GM06990 (cell line): ENCODE measurements around the gene PHACTR3.

Experiments
- DNase-seq: peaks from one replicate; pipeline ENCODE4 v3.0.0-alpha.2; 2011; ENCODE audit not compliant: insufficient read length; ENCODE audit errors: extremely low read depth
- H3K27me3 ChIP-seq: replicated peaks from 2 replicates; pipeline ENCODE4 v1.6.0; 2011; ENCODE audit warnings: low read length; ENCODE audit not compliant: control insufficient read depth, insufficient read depth
- H3K36me3 ChIP-seq: 2 replicates; pipeline ENCODE4 v1.5.1; 2011; ENCODE audit warnings: low read length; ENCODE audit not compliant: control insufficient read depth, insufficient read depth
- H3K4me3 ChIP-seq: replicated peaks from 2 replicates; pipeline ENCODE4 v1.5.1; 2011; ENCODE audit warnings: low read depth, mild to moderate bottlenecking, control low read depth, low read length
- CTCF ChIP-seq: IDR thresholded peaks from 2 replicates; pipeline ENCODE4 v1.5.1; 2011; ENCODE audit warnings: low read length, control low read depth, mild to moderate bottlenecking, inconsistent platforms; ENCODE audit not compliant: insufficient read depth, poor library complexity, severe bottlenecking

PHACTR3 gene

DNA sequence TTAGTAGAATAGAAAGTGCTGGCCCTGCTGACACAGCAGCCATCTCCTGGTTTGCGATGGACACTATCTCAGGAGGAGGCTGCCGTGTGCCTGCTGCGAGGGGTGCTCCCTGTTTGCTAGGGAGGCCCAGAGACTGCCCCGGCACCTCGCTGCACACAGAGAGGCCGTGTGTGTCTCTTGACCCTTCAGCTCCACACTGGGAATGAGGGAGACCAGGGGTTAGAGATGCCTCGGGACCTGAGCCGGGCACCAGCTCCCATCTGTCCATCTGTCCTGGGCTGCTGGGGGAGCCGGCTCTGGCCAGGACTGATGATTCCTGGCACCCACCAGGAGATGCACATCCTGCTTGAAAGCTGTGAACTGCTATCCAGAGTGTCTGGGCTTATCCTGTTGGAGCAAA lies 18.2 kb downstream of the PHACTR3 start:
- H3K27me3 ChIP-seq, result no peaks in the 10 kb centered on the region; the same call in 1 of the 2 replicates
- no peak for DNase-seq
- no peaks in the 10 kb centered on the region for H3K36me3 ChIP-seq
- TF ChIP-seq CTCF, result no peak
- no peak overlapping the region for H3K4me3 ChIP-seq

GRCh38 chr20:59623133-59623532 lies 18.8 kb downstream of the PHACTR3 start:
- TF ChIP-seq CTCF, result no peak
- DNase-seq, result no peak
- H3K27me3 ChIP-seq, result no peaks in the 10 kb centered on the region; the same call in 1 of the 2 replicates
- H3K36me3 ChIP-seq, result no peaks in the 10 kb centered on the region
- H3K4me3 ChIP-seq, result no peak overlapping the region

DNA sequence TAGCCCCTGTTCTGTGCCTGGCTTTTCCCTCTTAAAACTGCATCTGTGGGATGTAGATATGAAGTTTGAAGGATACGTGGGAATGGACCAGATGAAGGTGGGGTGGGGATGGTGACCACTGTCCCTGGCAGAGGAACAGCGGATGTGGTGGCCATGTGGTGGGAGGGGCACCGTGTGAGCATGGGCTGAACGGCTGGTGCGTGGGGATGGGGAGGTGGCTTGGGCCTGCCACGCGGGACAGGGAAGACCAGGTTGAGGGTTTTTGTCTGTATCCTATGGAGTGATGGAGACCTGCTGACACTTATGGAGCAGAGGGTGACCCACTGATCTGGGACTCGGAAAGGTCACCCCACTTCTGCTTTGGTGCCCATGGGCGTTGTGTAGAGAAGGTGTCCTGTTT lies 19.2 kb downstream of the PHACTR3 start:
- H3K36me3 ChIP-seq, result no peaks in the 10 kb centered on the region
- H3K27me3 ChIP-seq, result no peaks in the 10 kb centered on the region; the same call in 1 of the 2 replicates
- no peak for TF ChIP-seq CTCF
- DNase-seq, result no peak
- H3K4me3 ChIP-seq, result no peak overlapping the region

DNA sequence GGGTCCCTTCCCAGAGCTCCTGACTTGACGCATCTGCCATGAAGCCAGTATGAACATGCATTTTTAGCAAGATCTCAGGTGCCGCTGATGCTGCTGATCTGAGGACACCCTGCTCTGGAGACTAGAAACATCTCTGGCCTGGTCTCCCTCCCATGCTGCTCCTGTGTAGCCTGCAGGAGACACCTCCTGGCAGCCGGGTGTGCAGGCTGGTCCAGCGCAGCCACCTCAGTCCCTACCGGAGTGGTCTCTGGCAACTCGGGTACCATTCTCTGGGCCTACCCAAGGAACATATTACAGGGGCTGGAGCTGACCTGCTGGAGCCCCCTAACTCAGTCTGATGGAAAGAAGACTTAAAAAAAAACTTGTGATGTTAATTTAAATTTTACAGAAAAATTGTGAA lies 20.1 kb downstream of the PHACTR3 start:
- TF ChIP-seq CTCF, result no peak
- H3K4me3 ChIP-seq, result no peak overlapping the region
- H3K36me3 ChIP-seq, result no peaks in the 10 kb centered on the region
- no peak for DNase-seq
- H3K27me3 ChIP-seq, result no peaks in the 10 kb centered on the region; the same call in 1 of the 2 replicates

DNA sequence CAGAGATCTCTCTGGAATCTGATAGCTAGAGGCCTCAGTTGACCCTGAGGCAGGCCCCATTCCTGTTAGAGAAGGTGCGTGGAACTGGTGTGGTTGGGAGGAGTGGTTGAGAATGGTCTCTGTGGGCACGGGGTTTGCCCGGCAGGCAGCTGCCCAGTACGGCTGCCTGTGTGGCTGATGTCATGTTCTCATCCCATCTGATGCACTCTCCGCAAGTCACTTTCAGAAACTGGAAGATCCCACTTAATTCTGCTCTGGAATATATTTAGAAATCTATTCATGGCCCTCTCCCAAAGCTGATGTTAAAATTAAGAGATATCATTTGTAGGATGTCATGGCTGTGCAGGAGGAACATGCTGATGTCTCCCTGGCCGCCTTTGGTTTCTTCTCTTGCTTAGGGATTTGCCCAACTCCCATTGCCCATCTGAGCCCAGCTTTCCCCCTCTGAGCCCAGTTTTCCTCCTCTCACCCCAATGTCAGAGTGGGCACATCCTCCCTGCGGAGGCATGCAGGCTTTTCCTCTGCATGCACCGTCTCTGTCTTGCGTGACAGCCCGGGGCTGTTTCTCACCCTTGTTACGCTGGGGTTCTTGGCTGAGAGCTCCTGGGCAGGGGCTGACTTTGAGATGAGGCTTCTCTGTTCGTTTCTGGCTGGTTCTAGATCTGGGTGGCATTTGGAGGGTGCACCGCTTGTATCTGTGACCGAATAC lies 21.0 kb downstream of the PHACTR3 start:
- no peaks in the 10 kb centered on the region for H3K36me3 ChIP-seq
- no peak overlapping the region for H3K4me3 ChIP-seq
- no peaks in the 10 kb centered on the region; the same call in 1 of the 2 replicates for H3K27me3 ChIP-seq
- TF ChIP-seq CTCF, result no peak
- DNase-seq, result no peak
